Measurements from ENCODE around the gene FBXO15. TPM values are rescaled to one million over a fixed set of nuclear protein-coding genes. Genes with fewer than 3 reads are reported as not detected.

FBXO15 gene
- total and polyA plus RNA-seq, 2 of the 8 experiments (the other 6 are each of a cell fraction or from before 2014, with no cell fraction given), result 0.84 to 0.85 TPM

GRCh38 chr18:74116633-74117554 is 30.7 kb downstream of the FBXO15 start (continued):
- TF ChIP-seq JUND (IDR thresholded peaks at IDR 0.05; ENCODE audit: low read length), result peak; percentile 53; the same call in 1 of the 2 replicates
